HG03039 (cell line): ENCODE measurements around the gene IFITM5.
"Not testable (repeated sequence)": the region's sequence is repeated elsewhere in the genome, so short reads cannot be mapped to it uniquely, and the experiment has no call there.

Source experiments
- ATAC-seq: cut with Tn5 transposase; IDR thresholded peaks from one replicate; pipeline ENCODE4 v1.9.1; 2021; ENCODE audit warnings: mild to moderate bottlenecking, moderate library complexity; ENCODE audit not compliant: unreplicated experiment

Gene IFITM5

GRCh38 chr11:328516-329100, 29.3 kb upstream of the IFITM5 start:
- not testable (repeated sequence) for ATAC-seq

- no peak for ATAC-seq
Measured at GRCh38 chr11:328012-328411, 28.7 kb upstream of the IFITM5 start.

- no peak for ATAC-seq
Measured at GRCh38 chr11:327581-327923, 28.2 kb upstream of the IFITM5 start.

GRCh38 chr11:326842-327580, 27.7 kb upstream of the IFITM5 start:
- ATAC-seq = peak; percentile 65

GRCh38 chr11:326592-326841, 27.2 kb upstream of the IFITM5 start:
- ATAC-seq = peak; percentile 13

- ATAC-seq = no peak
Measured at GRCh38 chr11:325796-326591, 26.7 kb upstream of the IFITM5 start.

GRCh38 chr11:324593-325517, 25.5 kb upstream of the IFITM5 start:
- ATAC-seq = not testable (repeated sequence)

GRCh38 chr11:324156-324555, 24.8 kb upstream of the IFITM5 start:
- ATAC-seq = no peak

GRCh38 chr11:319888-320273, 20.6 kb upstream of the IFITM5 start:
- not testable (repeated sequence) for ATAC-seq

- peak; percentile 22 for ATAC-seq
Measured at GRCh38 chr11:319121-319887, 20.0 kb upstream of the IFITM5 start.

- peak; percentile 38 for ATAC-seq
Measured at GRCh38 chr11:318405-319120, 19.2 kb upstream of the IFITM5 start.

- ATAC-seq = not testable (repeated sequence)
Measured at GRCh38 chr11:317668-318404, 18.5 kb upstream of the IFITM5 start.

- ATAC-seq = no peak
Measured at GRCh38 chr11:316891-317301, 17.6 kb upstream of the IFITM5 start.

- ATAC-seq = no peak
Measured at GRCh38 chr11:316031-316701, 16.8 kb upstream of the IFITM5 start.

- no peak for ATAC-seq
Measured at GRCh38 chr11:315516-315994, 16.2 kb upstream of the IFITM5 start.

GRCh38 chr11:315051-315481, 15.7 kb upstream of the IFITM5 start:
- ATAC-seq = no peak

- not testable (repeated sequence) for ATAC-seq
Measured at GRCh38 chr11:314554-314875, 15.2 kb upstream of the IFITM5 start.

GRCh38 chr11:313787-314553, 14.6 kb upstream of the IFITM5 start, which contains the start of gene IFITM1:
Gene IFITM1 (plus strand): TSS chr11:314040. CDS start chr11:314171, 131 bp downstream.
- ATAC-seq = no peak
